Effector memory CD8-positive, alpha-beta T cell (primary cell): ENCODE measurements around the gene ABLIM1.

Source experiments
- ATAC-seq: fragments of 150-1000 bp; cut with Tn5 transposase; replicated peaks from 2 replicates; pipeline ENCODE4 v1.10.0; 2021; ENCODE audit warnings: mild to moderate bottlenecking, moderate library complexity
- DNase-seq, 3 experiments: peaks; one replicate each; pipeline ENCODE4 v3.0.0; 2021
- H3K27ac Mint-ChIP-seq, 2 donors: one replicate each; pipeline ENCODE4 v1.8.0; 2022; ENCODE audit warnings: mild to moderate bottlenecking in 2 of 2, mixed read lengths in 2 of 2, moderate library complexity in 2 of 2
- H3K27me3 Mint-ChIP-seq, 2 donors: one replicate each; pipeline ENCODE4 v1.8.0; 2022; ENCODE audit warnings: mixed read lengths in 2 of 2
- H3K36me3 Mint-ChIP-seq: one replicate; pipeline ENCODE4 v1.8.0; 2022; ENCODE audit warnings: mild to moderate bottlenecking, moderate library complexity, mixed read lengths; ENCODE audit not compliant: insufficient read depth
- H3K4me1 Mint-ChIP-seq, 2 donors: one replicate each; pipeline ENCODE4 v1.8.0; 2022; ENCODE audit warnings: low read depth in 2 of 2, mixed read lengths in 2 of 2
- H3K4me3 Mint-ChIP-seq, 2 donors: one replicate each; pipeline ENCODE4 v1.8.0; 2022; ENCODE audit warnings: mild to moderate bottlenecking in 2 of 2, mixed read lengths in 2 of 2, moderate library complexity in 2 of 2
- H3K9me3 Mint-ChIP-seq, 2 donors: one replicate each; pipeline ENCODE4 v1.8.0; 2022; ENCODE audit warnings: mixed read lengths in 2 of 2

ABLIM1 gene

DNA sequence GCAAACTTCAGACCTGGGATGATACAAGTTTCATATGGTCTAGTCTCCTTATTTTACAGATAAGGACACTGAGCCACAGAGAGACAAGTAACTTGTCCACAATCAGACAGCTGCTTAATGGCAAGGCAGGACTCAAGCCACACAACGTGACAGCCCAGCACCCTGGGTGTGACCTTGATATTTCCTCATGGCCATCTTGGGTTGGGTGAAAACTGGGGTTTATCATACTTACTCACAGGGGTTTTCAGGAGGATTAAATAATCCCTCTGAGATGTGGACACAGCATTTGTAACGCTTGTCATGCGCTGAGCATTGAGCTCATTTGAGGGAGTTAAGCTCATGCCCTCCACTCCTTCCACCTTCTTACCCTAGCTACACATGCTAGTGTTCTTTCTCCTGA is 58.0 kb downstream of the ABLIM1 start:
- ATAC-seq, result no peak
- Mint-ChIP-seq H3K9me3 (no peaks in the 10 kb centered on the region), H3K27me3 (peaks cover 5 to 14% of the 10 kb centered on the region in 2 donors), H3K4me3 (no peak overlapping the region), H3K36me3 (no peaks in the 10 kb centered on the region), H3K27ac (no peak overlapping the region), H3K4me1 (peaks cover 0 to 8% of the 10 kb centered on the region in 2 donors)
- DNase-seq, result no peak

DNA sequence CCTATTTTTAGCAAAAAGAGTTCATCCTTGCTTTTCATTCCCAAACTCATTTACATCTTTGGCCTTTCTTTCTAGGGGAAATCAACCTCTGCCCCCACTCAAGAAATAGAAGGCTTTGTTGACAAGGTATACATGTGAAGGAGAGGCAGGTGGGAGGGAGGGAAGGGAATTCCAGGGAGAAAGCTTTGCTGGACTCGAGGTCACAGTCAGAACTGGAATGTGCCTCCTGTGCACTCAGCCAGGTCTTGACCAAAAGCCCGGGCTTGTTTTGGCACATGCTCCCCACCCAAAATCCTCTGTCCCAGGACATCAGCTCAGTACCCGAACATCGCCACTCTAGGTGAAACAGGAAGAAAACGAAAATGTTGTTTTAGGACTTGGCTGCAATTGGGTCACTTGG is 61.3 kb downstream of the ABLIM1 start:
- Mint-ChIP-seq H3K4me3 (no peak overlapping the region), H3K36me3 (no peaks in the 10 kb centered on the region), H3K27me3 (peaks cover 5 to 25% of the 10 kb centered on the region in 2 donors), H3K9me3 (no peaks in the 10 kb centered on the region), H3K4me1 (peaks cover 0 to 7% of the 10 kb centered on the region in 2 donors), H3K27ac (peak overlapping the region in 1 of 2 donors; percentile 2)
- DNase-seq, result no peak
- ATAC-seq, result no peak

DNA sequence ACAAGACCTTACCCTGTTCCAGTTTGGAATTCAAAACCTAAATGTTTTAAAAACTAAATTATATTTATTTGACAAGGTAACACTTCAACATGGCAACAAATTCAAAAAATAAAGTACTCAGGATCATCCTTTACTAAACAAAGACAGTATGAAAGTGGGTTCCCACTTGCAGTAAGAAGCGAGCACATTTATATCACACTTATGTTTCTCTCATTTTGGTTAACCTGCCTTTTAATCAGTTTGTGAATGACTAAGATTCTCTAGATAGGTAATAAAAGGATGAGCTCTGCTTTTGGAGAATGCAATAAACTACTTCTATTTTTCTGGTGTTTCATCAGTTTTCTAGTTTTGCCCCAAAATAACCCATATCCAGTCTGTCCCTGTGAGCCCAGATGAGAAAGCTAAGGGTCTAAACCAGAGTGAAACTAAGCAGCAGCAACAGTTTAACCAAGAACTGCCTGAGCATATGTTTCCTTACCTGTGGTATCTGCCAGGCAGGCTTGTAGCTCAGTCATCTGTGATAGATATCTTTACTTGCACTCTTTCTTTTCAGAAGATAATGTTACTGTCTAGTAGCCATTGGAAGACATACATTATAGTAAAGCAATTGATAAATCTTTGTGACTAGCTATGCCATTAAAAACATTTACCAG is 64.1 kb downstream of the ABLIM1 start:
- Mint-ChIP-seq H3K9me3 (no peaks in the 10 kb centered on the region), H3K4me1 (no peaks in the 10 kb centered on the region), H3K4me3 (no peak overlapping the region), H3K36me3 (no peaks in the 10 kb centered on the region), H3K27me3 (peaks cover 11 to 26% of the 10 kb centered on the region in 2 donors), H3K27ac (no peak overlapping the region)
- no peak for DNase-seq
- no peak for ATAC-seq

DNA sequence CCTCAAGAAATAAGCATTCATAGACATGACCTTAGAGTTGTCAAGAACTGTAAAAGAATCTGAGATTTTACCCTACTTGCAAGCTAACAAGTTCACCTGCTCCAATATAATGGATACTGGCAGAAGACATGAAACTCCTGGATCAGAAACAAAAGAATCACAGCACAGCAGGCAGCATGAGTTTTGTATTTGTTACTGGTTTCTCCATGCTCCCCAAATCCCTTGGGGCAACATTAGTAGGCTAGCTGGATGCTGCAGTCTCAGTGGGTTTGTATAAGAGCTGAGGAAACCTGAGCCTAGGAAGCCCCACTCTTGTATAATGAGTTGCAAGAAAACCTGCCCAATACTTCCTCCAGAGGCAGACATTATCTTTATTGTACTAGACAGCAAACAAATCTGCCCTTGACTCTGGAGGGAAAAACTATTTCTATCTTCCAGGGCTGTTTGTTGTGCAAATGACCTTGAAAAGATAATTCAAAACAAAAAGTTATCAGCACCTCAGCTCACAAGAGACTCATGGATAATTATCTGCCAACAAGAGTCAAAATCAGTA is 64.8 kb downstream of the ABLIM1 start:
- Mint-ChIP-seq H3K9me3 (no peaks in the 10 kb centered on the region), H3K27ac (peak overlapping the region in 1 of 2 donors; percentile 41), H3K4me1 (no peaks in the 10 kb centered on the region), H3K36me3 (no peaks in the 10 kb centered on the region), H3K27me3 (peaks cover 11 to 26% of the 10 kb centered on the region in 2 donors), H3K4me3 (no peak overlapping the region)
- DNase-seq (no peak), ATAC-seq (no peak)

DNA sequence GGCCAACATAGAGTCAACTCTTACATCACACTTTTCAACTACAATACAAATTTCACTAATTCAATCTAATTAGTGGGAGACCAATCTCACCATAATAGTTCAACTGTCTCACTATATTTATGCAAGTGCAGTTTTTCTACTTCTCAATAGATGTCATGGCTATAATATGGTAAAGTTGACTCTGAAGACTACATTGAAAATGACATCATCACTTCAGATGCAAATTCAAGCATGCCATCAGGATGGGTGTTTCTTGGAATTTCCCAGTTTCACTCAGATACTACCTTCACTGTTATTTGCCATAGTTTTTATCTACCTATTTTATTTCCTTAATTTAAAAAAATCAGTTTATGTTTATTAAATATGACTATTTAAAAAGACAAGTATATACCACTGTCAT is 67.1 kb downstream of the ABLIM1 start:
- Mint-ChIP-seq H3K27ac (no peak overlapping the region), H3K9me3 (no peaks in the 10 kb centered on the region), H3K4me1 (no peaks in the 10 kb centered on the region), H3K36me3 (no peaks in the 10 kb centered on the region), H3K4me3 (no peak overlapping the region), H3K27me3 (peaks cover 6 to 12% of the 10 kb centered on the region in 2 donors)
- DNase-seq, result no peak
- no peak for ATAC-seq

DNA sequence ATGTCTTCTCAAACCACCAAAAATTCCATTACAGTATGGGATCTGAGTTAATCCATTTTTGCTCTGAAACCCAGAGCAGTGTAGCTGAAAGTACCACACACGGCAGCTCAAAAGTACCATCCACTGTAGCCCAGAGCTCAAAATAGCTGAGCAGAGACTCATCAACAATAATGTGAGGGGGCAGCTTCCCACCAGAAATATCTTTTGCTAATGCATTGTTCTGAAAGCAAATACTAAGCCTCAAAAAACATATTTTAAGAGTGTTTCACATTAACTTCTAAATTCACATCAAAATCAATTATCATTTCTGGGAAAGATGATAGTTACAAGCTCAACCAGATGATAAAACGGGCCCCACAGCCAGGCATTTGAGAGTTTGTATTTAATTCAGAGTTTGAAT is 73.7 kb downstream of the ABLIM1 start:
- H3K4me3 Mint-ChIP-seq, result no peak overlapping the region
- DNase-seq (no peak), ATAC-seq (no peak)
- no peaks in the 10 kb centered on the region for H3K36me3 Mint-ChIP-seq
- no peak overlapping the region for H3K27ac Mint-ChIP-seq
- H3K9me3 Mint-ChIP-seq, result no peaks in the 10 kb centered on the region
- H3K27me3 Mint-ChIP-seq, result peaks cover 0 to 6% of the 10 kb centered on the region in 2 donors
- H3K4me1 Mint-ChIP-seq, result no peaks in the 10 kb centered on the region

DNA sequence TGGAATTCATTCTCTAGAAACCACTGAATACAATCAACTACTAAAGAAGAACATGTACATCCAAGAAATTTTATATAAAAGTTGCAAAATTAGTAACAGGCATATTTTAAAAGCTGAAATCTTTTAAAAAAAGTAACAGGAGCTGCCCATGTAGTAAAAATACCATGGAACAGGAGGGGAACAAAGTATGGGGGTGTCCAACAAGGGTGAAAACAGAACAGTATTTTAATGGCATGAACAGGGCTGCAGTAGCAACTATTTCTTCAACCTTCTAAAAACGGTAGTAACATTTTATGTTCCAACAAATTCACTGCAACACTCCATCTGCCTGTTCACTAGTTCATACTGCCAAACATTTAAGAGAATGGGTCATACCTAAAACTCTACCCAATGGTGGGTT is 77.0 kb downstream of the ABLIM1 start:
- Mint-ChIP-seq H3K36me3 (no peaks in the 10 kb centered on the region), H3K27ac (no peak overlapping the region), H3K4me3 (no peak overlapping the region), H3K27me3 (peaks cover 0 to 9% of the 10 kb centered on the region in 2 donors), H3K9me3 (no peaks in the 10 kb centered on the region), H3K4me1 (no peaks in the 10 kb centered on the region)
- ATAC-seq (no peak), DNase-seq (no peak)

DNA sequence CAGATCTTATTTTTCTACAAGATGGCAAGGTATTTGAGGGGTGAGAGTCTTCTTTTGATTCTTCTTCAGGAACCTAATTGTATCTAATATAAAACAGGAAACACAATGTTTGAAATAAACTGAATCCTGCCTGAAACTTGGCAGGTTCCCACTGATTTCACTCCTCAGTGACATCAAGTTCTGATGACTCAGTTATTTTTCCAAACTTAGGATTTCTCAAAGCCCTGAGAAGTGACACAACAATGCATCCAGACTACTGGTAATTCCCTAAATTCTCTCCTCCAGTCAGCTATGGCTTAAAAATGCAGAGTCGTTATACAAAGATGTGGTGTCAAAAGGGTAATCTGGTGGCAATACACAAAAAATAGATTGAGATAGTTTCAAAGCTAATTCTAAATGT is 80.9 kb downstream of the ABLIM1 start:
- H3K27ac Mint-ChIP-seq, result no peak overlapping the region
- DNase-seq, result no peak
- ATAC-seq, result no peak
- no peaks in the 10 kb centered on the region for H3K9me3 Mint-ChIP-seq
- H3K27me3 Mint-ChIP-seq, result peaks cover 0 to 9% of the 10 kb centered on the region in 2 donors
- H3K4me1 Mint-ChIP-seq, result no peaks in the 10 kb centered on the region
- H3K36me3 Mint-ChIP-seq, result no peaks in the 10 kb centered on the region
- no peak overlapping the region for H3K4me3 Mint-ChIP-seq

DNA sequence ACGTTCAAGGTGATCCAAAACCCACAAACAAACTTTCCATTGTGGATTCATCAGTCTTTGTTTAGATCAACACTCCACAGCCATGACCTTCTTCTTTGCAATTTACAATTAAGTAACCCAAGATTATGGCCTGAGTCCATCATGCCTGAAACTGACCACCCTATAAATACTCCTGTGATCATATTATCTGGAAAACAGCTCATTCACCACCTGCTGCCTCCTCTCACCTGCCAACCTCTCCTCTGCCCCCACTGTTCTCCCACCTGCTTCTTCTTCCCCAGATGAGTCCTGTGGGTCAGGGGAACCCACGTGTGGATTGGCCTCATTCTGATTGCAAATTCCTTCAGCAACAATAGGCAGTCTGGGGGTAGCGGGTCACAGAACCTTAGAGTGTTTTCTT is 81.4 kb downstream of the ABLIM1 start:
- Mint-ChIP-seq H3K9me3 (no peaks in the 10 kb centered on the region), H3K4me1 (no peaks in the 10 kb centered on the region), H3K27me3 (peaks cover 0 to 9% of the 10 kb centered on the region in 2 donors), H3K4me3 (no peak overlapping the region), H3K27ac (no peak overlapping the region), H3K36me3 (no peaks in the 10 kb centered on the region)
- ATAC-seq (no peak), DNase-seq (no peak)

DNA sequence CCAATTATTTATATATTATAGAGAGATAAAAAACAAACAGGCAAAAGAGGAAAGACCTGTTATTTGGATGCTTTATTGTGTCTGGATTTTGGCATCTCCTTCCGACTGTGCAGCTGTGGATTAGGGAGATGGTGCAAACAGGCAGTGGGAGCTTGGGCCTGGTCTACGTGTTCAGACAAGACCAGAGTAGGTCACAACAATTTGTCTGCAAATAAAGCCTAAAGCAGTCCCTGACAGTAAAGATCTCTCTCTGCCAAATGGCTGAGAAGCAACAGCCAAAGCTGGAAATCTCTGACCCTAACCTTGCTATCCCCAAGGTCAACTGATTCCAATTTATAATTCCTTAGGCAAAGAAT is 82.0 kb downstream of the ABLIM1 start:
- Mint-ChIP-seq H3K9me3 (no peaks in the 10 kb centered on the region), H3K27ac (no peak overlapping the region), H3K36me3 (no peaks in the 10 kb centered on the region), H3K4me3 (no peak overlapping the region), H3K27me3 (peaks cover 0 to 9% of the 10 kb centered on the region in 2 donors), H3K4me1 (no peaks in the 10 kb centered on the region)
- no peak for ATAC-seq
- no peak for DNase-seq

DNA sequence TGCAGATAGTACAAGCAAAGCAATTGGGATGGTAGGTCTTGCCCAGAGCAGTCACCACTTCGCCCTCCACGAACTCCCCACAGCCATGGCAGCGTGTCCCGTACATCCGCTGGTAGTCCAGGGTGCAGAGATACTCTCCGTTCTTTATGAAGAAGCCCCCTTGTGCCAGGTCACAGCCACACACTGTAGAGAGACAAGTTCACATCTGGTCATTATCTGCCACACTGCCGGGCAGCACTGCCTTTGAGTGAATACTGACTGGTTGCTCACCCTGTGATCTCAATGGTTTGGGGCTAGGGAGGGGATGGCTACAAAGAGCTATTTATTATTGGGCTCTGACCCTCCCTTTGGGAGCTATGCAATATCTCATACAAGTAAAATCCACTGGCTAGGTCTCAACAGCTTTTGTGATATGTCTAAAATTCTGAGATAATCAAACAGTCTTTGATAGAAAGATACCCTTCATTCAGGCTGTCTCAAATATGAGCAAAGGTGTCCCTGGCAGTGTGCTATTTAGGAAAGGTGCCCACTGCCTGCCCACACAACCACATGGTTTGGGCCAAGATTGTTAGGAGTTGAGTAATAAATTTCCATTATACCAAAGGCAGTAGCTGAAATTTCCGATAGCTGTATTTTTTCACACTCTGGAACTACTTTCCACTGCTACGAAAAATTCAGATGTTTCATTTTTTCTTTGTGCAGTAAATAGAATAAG is 82.5 kb downstream of the ABLIM1 start:
- Mint-ChIP-seq H3K9me3 (no peaks in the 10 kb centered on the region), H3K27me3 (peaks cover 0 to 9% of the 10 kb centered on the region in 2 donors), H3K27ac (no peak overlapping the region), H3K36me3 (no peaks in the 10 kb centered on the region), H3K4me3 (no peak overlapping the region), H3K4me1 (no peaks in the 10 kb centered on the region)
- ATAC-seq (no peak), DNase-seq (no peak)

DNA sequence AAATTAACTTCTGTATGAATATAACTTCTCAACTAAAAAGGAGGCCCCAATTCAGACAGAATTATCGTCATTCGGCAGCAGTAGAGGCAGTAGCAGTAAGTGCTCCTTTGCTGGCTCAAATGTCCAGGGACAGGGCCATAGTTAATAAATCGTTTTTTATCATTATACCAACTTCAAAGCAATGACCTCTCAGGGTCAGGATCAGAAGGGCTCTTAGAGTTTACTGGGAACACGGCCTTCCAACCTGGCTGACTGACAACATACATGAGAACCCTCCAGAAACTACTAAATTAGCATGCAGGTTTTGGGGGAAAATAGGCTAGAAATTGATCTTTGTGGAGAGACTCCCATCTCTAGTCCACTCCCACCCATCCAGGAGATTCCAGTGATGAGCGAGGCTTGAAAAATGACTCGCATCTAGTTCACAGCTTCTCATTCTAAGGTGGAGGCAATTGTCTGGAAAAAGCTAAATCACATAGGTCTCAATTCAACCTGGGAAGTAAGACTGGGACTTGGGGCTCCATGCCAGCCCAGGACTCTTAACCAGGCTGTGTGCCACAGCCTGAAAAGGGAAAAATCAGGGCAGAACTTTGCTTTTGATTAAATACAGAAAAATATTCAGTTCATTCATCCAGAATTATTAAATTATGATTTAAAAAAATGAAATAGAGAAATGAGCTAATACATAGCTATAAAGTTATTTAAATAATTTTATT is 84.6 kb downstream of the ABLIM1 start:
- Mint-ChIP-seq H3K4me3 (no peak overlapping the region), H3K9me3 (no peaks in the 10 kb centered on the region), H3K27me3 (no peaks in the 10 kb centered on the region), H3K4me1 (no peaks in the 10 kb centered on the region), H3K27ac (no peak overlapping the region), H3K36me3 (no peaks in the 10 kb centered on the region)
- DNase-seq, result no peak
- ATAC-seq, result no peak

DNA sequence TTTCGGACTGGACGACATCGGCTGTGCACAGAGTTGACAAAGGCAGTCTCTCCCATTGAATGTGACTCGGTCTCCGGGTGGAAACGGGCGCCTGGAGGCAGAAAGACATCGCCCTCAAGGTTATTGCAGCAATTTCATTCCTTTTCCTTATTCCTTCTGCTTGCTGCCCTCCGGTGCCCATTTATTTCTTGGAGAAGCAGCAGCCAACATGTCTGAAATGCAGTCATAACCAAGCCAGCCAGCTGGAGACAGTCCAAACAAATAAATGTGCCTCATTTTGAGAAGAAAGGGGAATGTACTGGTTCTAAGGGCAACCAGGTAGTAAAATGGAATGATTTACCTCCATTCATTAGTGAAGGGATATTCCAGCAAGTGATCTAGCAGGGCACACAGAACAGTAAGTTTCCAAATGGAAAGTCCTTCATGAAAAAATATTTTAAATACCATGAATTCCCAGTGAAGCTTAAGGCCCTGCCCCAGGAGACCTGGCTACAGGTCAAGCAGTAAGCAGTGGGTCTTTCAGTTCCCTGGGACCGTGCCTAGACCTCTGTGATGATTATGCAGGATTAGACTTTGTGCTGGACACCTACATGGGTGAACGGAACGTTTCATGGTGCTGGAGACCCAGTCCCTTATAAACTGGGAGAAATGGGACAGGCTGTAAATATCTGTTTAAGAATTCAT is 86.6 kb downstream of the ABLIM1 start:
- DNase-seq (no peak), ATAC-seq (no peak)
- Mint-ChIP-seq H3K36me3 (peaks cover 3% of the 10 kb centered on the region), H3K9me3 (no peaks in the 10 kb centered on the region), H3K4me1 (no peaks in the 10 kb centered on the region), H3K4me3 (no peak overlapping the region), H3K27ac (no peak overlapping the region), H3K27me3 (no peaks in the 10 kb centered on the region)
